ENCODE measurements around the gene RAB3GAP1.

RAB3GAP1 gene

GRCh38 chr2:135190799-135191198 is 138.7 kb downstream of the RAB3GAP1 start:
- TF ChIP-seq, protein P1, sequence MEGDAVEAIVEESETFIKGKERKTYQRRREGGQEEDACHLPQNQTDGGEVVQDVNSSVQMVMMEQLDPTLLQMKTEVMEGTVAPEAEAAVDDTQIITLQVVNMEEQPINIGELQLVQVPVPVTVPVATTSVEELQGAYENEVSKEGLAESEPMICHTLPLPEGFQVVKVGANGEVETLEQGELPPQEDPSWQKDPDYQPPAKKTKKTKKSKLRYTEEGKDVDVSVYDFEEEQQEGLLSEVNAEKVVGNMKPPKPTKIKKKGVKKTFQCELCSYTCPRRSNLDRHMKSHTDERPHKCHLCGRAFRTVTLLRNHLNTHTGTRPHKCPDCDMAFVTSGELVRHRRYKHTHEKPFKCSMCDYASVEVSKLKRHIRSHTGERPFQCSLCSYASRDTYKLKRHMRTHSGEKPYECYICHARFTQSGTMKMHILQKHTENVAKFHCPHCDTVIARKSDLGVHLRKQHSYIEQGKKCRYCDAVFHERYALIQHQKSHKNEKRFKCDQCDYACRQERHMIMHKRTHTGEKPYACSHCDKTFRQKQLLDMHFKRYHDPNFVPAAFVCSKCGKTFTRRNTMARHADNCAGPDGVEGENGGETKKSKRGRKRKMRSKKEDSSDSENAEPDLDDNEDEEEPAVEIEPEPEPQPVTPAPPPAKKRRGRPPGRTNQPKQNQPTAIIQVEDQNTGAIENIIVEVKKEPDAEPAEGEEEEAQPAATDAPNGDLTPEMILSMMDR (IDR thresholded peaks at IDR 0.05) = no peak

- TF ChIP-seq, protein P1 (IDR thresholded peaks at IDR 0.05) = no peak
Measured at GRCh38 chr2:135198481-135198880, 146.4 kb downstream of the RAB3GAP1 start.

DNA sequence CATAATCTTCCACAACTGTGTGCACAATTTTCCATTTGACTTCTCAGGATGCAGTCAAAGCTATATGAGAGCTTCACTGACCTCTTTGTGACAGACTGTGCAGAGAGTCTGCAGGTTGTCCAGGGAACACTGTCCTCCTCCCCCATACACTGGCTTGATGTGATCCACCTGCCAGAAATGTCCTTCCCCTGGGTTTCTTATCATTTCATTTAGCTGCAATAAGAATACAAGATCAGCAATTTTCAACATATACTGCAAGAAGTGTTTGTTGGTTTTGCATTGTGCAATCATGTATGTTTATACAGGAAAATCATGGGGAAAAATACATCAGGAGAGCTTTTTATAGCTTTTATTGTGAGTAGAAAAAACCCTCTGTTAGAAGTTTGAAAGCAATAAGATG is 150.7 kb downstream of the RAB3GAP1 start:
- TF ChIP-seq, protein P1 (IDR thresholded peaks at IDR 0.05) = no peak

DNA sequence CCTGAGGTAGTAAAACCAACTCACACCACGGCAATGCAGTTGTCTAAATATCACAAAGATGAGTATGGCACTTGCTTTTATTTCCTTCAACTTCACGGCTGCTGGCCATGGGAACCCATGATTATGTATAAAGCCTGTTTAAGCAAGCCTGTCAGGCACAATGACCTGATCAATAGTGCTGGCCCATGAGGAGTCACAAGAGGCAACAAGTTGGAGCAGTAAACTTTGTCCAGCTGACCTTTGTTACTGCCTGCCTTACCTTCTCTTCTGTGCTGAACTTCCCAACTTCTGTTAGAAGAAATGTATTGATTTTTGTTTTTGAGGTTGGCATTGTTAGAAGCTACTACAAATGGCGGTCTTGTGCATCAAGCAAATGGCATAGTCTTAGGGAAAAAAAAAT is 151.9 kb downstream of the RAB3GAP1 start:
- TF ChIP-seq, protein P1 (IDR thresholded peaks at IDR 0.05) = no peak

GRCh38 chr2:135208016-135208415 is 155.9 kb downstream of the RAB3GAP1 start:
- TF ChIP-seq, protein P1 (IDR thresholded peaks at IDR 0.05) = no peak

- TF ChIP-seq, protein P1 (IDR thresholded peaks at IDR 0.05) = no peak
Measured at GRCh38 chr2:135212757-135213156, 160.7 kb downstream of the RAB3GAP1 start.

GRCh38 chr2:135218426-135218825 is 166.3 kb downstream of the RAB3GAP1 start:
- TF ChIP-seq, protein P1 (IDR thresholded peaks at IDR 0.05) = no peak

- TF ChIP-seq, protein P1 (IDR thresholded peaks at IDR 0.05) = no peak
Measured at GRCh38 chr2:135219226-135219625, 167.1 kb downstream of the RAB3GAP1 start.
